Right atrium auricular region (tissue), 2 donors: ENCODE results near the gene CACNA2D3. TPM values are rescaled to one million over a fixed set of nuclear protein-coding genes. Genes with fewer than 3 reads are reported as not detected.

Experiments used
- DNase-seq: peaks from one replicate; pipeline ENCODE4 v3.0.0-alpha.2; 2019; ENCODE audit warnings: low spot score
- H3K27ac ChIP-seq, 2 donors: fragments of 200-600 bp; sonication (generic); 1 replicate in 1 of 2; 2 replicates in 1 of 2; pipeline ENCODE4 v1.5.1; 2016 to 2019
- H3K27me3 ChIP-seq, 2 donors: fragments of 200-600 bp; sonication (generic); one replicate each; pipeline versions ENCODE4 v1.5.1 to v1.6.0; 2017 to 2019
- H3K36me3 ChIP-seq: fragments of 200-600 bp; sonication (generic); one replicate; pipeline ENCODE4 v1.5.1; 2016
- H3K4me1 ChIP-seq, 2 donors: fragments of 200-600 bp; sonication (generic); one replicate each; pipeline versions ENCODE4 v1.5.1 to v1.6.0; 2017 to 2019
- H3K4me3 ChIP-seq, 2 donors: fragments of 200-600 bp; sonication (generic); 1 replicate in 1 of 2; 2 replicates in 1 of 2; pipeline ENCODE4 v1.5.1; 2017 to 2019; ENCODE audit warnings: mild to moderate bottlenecking in 1 of 2, moderate library complexity in 1 of 2
- H3K9me3 ChIP-seq, 2 donors: fragments of 200-600 bp; sonication (generic); one replicate each; pipeline ENCODE4 v1.5.1; 2019
- CTCF ChIP-seq, 2 donors: fragments of 200-600 bp; sonication (generic); IDR thresholded peaks; one replicate each; pipeline ENCODE4 v1.5.1; 2019; ENCODE audit warnings: antibody characterized with exemption in 2 of 2
- total RNA-seq, 2 donors: library from RNA; depleted of rRNA; stranded (reverse); fragments of >200 nt; gene quantifications; one replicate each; pipeline ENCODE4 v1.1.0, GENCODE V29; 2016

The CACNA2D3 gene
- total RNA-seq, 2 donors from 2014 or later = 10.9 to 17.2 TPM

- no peak overlapping the region for H3K4me3 ChIP-seq
- H3K4me1 ChIP-seq = no peaks in the 10 kb centered on the region
- H3K9me3 ChIP-seq = no peaks in the 10 kb centered on the region
- H3K36me3 ChIP-seq = no peaks in the 10 kb centered on the region
- DNase-seq = no peak
- no peak overlapping the region for H3K27ac ChIP-seq
- no peaks in the 10 kb centered on the region for H3K27me3 ChIP-seq
- TF ChIP-seq CTCF (IDR thresholded peaks at IDR 0.05) = no peak
Observed at GRCh38 chr3:54837964-54838363, 715.6 kb downstream of the CACNA2D3 start.

GRCh38 chr3:54841471-54841870, 719.1 kb downstream of the CACNA2D3 start:
- TF ChIP-seq CTCF (IDR thresholded peaks at IDR 0.05) = no peak
- DNase-seq = no peak
- no peaks in the 10 kb centered on the region for H3K36me3 ChIP-seq
- no peaks in the 10 kb centered on the region for H3K9me3 ChIP-seq
- H3K4me3 ChIP-seq = no peak overlapping the region
- no peak overlapping the region for H3K27ac ChIP-seq
- H3K27me3 ChIP-seq = no peaks in the 10 kb centered on the region
- H3K4me1 ChIP-seq = no peaks in the 10 kb centered on the region

- Histone ChIP-seq H3K4me3 (no peak overlapping the region), H3K9me3 (no peaks in the 10 kb centered on the region), H3K4me1 (no peaks in the 10 kb centered on the region), H3K27me3 (no peaks in the 10 kb centered on the region), H3K36me3 (no peaks in the 10 kb centered on the region), H3K27ac (no peak overlapping the region)
- DNase-seq = no peak
- no peak for TF ChIP-seq CTCF (IDR thresholded peaks at IDR 0.05)
Observed at GRCh38 chr3:54843352-54843751, 721.0 kb downstream of the CACNA2D3 start.

GRCh38 chr3:54844211-54844610, 721.9 kb downstream of the CACNA2D3 start:
- no peaks in the 10 kb centered on the region for H3K4me1 ChIP-seq
- no peak overlapping the region for H3K27ac ChIP-seq
- no peaks in the 10 kb centered on the region for H3K27me3 ChIP-seq
- no peak for DNase-seq
- no peak overlapping the region for H3K4me3 ChIP-seq
- no peak for TF ChIP-seq CTCF (IDR thresholded peaks at IDR 0.05)
- H3K9me3 ChIP-seq = no peaks in the 10 kb centered on the region
- H3K36me3 ChIP-seq = no peaks in the 10 kb centered on the region

- H3K4me1 ChIP-seq = no peaks in the 10 kb centered on the region
- H3K9me3 ChIP-seq = no peaks in the 10 kb centered on the region
- no peak for TF ChIP-seq CTCF (IDR thresholded peaks at IDR 0.05)
- H3K27me3 ChIP-seq = no peaks in the 10 kb centered on the region
- DNase-seq = no peak
- H3K36me3 ChIP-seq = no peaks in the 10 kb centered on the region
- no peak overlapping the region for H3K4me3 ChIP-seq
- no peak overlapping the region for H3K27ac ChIP-seq
Observed at GRCh38 chr3:54845011-54845410, 722.7 kb downstream of the CACNA2D3 start.

GRCh38 chr3:54845551-54845950, 723.2 kb downstream of the CACNA2D3 start:
- H3K4me3 ChIP-seq = no peak overlapping the region
- H3K9me3 ChIP-seq = no peaks in the 10 kb centered on the region
- TF ChIP-seq CTCF (IDR thresholded peaks at IDR 0.05) = no peak
- DNase-seq = no peak
- no peaks in the 10 kb centered on the region for H3K4me1 ChIP-seq
- no peak overlapping the region for H3K27ac ChIP-seq
- H3K36me3 ChIP-seq = no peaks in the 10 kb centered on the region
- no peaks in the 10 kb centered on the region for H3K27me3 ChIP-seq
